Muscle of leg (tissue), 11 donors: Measurements from ENCODE around the gene SCRN3. TPM values are rescaled to one million over a fixed set of nuclear protein-coding genes. Genes with fewer than 3 reads are reported as not detected.
"Not testable (repeated sequence)": the region's sequence is repeated elsewhere in the genome, so short reads cannot be mapped to it uniquely, and the experiment has no call there.

Experiments
- DNase-seq: peaks from one replicate; pipeline ENCODE4 v3.0.0; 2013
- H3K27ac ChIP-seq: one replicate; pipeline ENCODE4 v1.5.1; 2013; ENCODE audit warnings: mild to moderate bottlenecking, low read length, control low read depth
- H3K27me3 ChIP-seq: one replicate; pipeline ENCODE4 v1.6.1; 2013; ENCODE audit warnings: low read length; ENCODE audit not compliant: control insufficient read depth, insufficient read depth
- H3K36me3 ChIP-seq: one replicate; pipeline ENCODE4 v1.6.1; 2013; ENCODE audit warnings: low read length; ENCODE audit not compliant: control insufficient read depth, insufficient read depth
- H3K4me1 ChIP-seq: one replicate; pipeline ENCODE4 v1.6.1; 2013; ENCODE audit warnings: low read length; ENCODE audit not compliant: control insufficient read depth, insufficient read depth
- H3K4me3 ChIP-seq: one replicate; pipeline ENCODE4 v1.5.1; 2013; ENCODE audit warnings: low read length, control low read depth
- H3K9me3 ChIP-seq: replicated peaks from 2 replicates; pipeline ENCODE4 v1.6.1; 2013; ENCODE audit warnings: low read depth, low read length; ENCODE audit not compliant: control insufficient read depth
- WGBS: methylation state at CpG from one replicate; pipeline ENCODE4 v1.1.5; 2013; ENCODE audit warnings: missing lambda C conversion rate; ENCODE audit not compliant: insufficient coverage; 5-methylcytosine and 5-hydroxymethylcytosine counted together
- polyA plus RNA-seq, 8 donors: library from polyadenylated mRNA; unstranded; fragments of 120-200 nt; gene quantifications; one replicate each; pipeline versions ENCODE4 v1.2.1 to v1.2.3, GENCODE V29; 2013; ENCODE audit warnings: inconsistent platforms in 1 of 8, low replicate concordance in 1 of 8; ENCODE audit not compliant: insufficient read length in 8 of 8, insufficient read depth in 1 of 8
- total RNA-seq: library from RNA; stranded (reverse); fragments of 120-200 nt; gene quantifications from one replicate; pipeline ENCODE4 v1.2.4, GENCODE V29; 2013

SCRN3 gene
- total and polyA plus RNA-seq, 9 donors: 19.4 to 35.0 (median 29.8) TPM

DNA sequence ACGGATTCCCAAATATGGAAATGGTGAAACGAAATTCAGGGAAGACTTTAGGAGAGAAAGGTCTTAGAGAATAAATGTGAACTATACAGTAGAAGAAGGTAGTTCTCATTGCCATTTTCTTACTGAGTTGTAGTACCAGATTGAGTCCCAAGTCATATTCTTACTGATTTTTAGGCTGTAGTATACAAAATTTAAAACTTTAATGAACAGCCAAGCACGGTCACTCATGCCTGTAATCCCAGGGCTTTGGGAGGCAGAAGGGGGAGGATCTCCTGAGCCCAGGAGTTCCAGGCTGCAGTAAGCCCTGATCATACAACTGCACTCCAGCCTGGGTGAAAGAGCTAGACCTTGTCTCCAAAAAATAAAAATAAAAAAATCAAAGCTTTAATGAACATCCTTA is 2.2 kb downstream of the SCRN3 start:
- H3K27me3 ChIP-seq: no peaks in the 10 kb centered on the region
- H3K4me3 ChIP-seq: no peak overlapping the region
- H3K9me3 ChIP-seq: no peaks in the 10 kb centered on the region
- peaks cover 4% of the 10 kb centered on the region for H3K36me3 ChIP-seq
- H3K4me1 ChIP-seq: peaks cover 7% of the 10 kb centered on the region
- no peak for DNase-seq
- no peak overlapping the region for H3K27ac ChIP-seq
- WGBS: 80% methylated on average over 1 of the region's 3 CpGs

DNA sequence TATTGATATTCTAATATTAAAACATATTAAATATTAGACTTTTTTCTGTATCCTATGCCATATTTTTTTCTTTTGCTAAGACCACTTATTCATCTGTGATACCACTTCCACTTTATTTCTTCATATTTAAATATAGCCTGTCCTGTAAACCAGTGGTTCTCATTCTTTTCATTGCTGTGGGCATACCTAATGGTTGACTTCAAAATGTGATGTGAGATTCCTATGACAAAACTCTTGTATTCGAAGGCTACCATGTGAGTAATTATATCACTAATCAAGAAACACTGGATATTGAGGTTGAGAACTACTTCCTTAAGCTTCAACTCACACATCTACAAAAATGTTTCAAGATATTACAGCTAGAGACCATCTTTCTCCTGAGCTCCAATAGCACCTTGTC is 3.6 kb downstream of the SCRN3 start:
- WGBS: no CpG with 5 or more reads among the region's 1 CpG
- Histone ChIP-seq H3K4me1 (peaks cover 7% of the 10 kb centered on the region), H3K27ac (no peak overlapping the region), H3K9me3 (peaks cover 2% of the 10 kb centered on the region), H3K36me3 (peaks cover 6% of the 10 kb centered on the region), H3K27me3 (no peaks in the 10 kb centered on the region), H3K4me3 (no peak overlapping the region)
- DNase-seq: no peak

DNA sequence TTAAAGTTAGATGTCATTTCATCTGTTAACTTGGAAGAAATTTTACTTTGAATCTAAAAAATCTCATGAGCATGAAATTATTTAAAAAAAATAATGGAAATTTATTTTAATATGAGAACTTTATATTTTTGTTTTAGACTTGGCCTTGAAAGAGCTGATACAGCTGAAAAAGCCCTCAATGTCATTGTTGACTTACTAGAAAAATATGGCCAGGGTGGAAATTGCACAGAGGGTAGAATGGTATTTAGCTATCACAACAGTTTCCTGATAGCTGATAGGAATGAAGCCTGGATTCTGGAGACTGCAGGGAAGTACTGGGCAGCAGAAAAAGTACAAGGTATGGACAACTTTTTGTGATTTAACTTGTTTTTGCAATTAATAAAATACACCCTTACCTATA is 5.3 kb downstream of the SCRN3 start:
- Histone ChIP-seq H3K27ac (no peak overlapping the region), H3K4me1 (peaks cover 7% of the 10 kb centered on the region), H3K27me3 (no peaks in the 10 kb centered on the region), H3K36me3 (peaks cover 7% of the 10 kb centered on the region), H3K9me3 (peaks cover 2% of the 10 kb centered on the region), H3K4me3 (no peak overlapping the region)
- DNase-seq: no peak

DNA sequence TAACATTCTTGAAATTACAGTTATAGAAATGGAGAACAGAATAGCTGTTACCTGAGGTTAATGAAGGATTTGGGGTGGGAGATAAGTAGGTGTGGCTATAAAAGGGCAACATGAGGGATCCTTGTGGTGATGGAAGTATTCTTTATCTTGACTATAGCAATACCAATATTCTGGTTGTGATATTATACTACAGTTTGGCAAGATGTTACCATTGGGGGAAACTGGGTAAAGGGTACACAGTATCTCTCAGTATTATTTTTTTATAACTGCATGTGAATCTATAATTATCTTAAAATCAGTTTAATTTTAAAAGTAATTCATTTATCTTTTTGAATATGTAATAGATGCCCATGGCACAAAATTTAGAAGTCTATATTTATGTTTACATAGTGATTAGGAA is 8.1 kb downstream of the SCRN3 start:
- no peak overlapping the region for H3K27ac ChIP-seq
- no peak for DNase-seq
- H3K4me1 ChIP-seq: no peaks in the 10 kb centered on the region
- H3K27me3 ChIP-seq: no peaks in the 10 kb centered on the region
- no peak overlapping the region for H3K4me3 ChIP-seq
- peaks cover 7% of the 10 kb centered on the region for H3K36me3 ChIP-seq
- H3K9me3 ChIP-seq: peaks cover 2% of the 10 kb centered on the region

DNA sequence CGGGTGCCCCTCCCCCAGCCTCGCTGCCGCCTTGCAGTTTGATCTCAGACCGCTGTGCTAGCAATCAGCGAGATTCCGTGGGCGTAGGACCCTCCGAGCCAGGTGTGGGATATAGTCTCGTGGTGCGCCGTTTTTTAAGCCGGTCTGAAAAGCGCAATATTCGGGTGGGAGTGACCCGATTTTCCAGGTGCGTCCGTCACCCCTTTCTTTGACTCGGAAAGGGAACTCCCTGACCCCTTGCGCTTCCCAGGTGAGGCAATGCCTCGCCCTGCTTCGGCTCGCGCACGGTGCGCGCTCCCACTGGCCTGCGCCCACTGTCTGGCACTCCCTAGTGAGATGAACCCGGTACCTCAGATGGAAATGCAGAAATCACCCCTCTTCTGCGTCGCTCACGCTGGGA is 14.5 kb downstream of the SCRN3 start:
- not testable (repeated sequence) for H3K9me3 ChIP-seq, H3K27me3 ChIP-seq, H3K4me1 ChIP-seq, H3K36me3 ChIP-seq, DNase-seq, H3K27ac ChIP-seq
- no CpG with 5 or more reads among the region's 31 CpGs for WGBS
- H3K4me3 ChIP-seq: peak overlapping the region; percentile 17

DNA sequence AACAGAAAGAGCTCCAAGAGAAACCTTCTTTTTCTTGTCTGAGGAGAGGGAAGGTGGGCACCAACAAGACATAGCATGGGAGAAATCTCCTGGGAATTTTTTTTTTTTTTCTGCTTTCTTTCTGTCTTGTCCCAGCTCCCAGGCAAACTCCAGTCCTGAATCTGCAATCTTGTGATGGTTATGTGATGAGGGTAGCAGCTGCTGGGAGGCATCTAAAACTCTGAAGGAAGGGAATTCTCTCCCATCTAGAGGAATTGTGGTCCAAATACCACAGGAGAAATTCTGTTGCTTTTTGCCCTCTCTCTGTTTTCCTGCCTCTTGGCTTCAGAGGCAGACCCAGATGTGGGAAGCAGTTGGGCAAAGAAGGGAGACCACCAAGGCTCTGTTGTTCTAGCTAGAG is 16.7 kb downstream of the SCRN3 start:
- H3K4me1 ChIP-seq: no peaks in the 10 kb centered on the region
- no peaks in the 10 kb centered on the region for H3K9me3 ChIP-seq
- H3K4me3 ChIP-seq: no peak overlapping the region
- no peaks in the 10 kb centered on the region for H3K27me3 ChIP-seq
- H3K27ac ChIP-seq: no peak overlapping the region
- H3K36me3 ChIP-seq: peaks cover 9% of the 10 kb centered on the region
- DNase-seq: no peak

DNA sequence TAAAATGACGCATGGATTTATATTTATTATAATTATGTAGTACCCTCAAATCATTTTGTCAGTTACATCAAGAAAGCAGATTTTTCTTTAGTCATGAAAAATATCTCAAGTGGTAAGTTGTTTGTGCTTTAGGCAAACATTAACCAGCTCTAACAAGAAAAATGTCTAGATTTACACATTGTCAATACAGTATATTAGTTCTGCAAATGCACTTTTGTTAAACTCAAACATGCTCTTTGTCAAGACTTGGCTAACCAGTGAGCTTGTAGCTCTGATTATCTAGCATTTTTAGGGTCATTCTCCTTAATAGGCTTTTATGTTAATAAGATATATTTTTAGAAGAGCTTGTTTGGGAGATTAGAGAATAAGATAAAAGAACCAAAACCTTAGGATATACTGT is 32.7 kb downstream of the SCRN3 start:
- Histone ChIP-seq H3K9me3 (no peaks in the 10 kb centered on the region), H3K4me1 (no peaks in the 10 kb centered on the region), H3K4me3 (no peak overlapping the region), H3K36me3 (peaks cover 2% of the 10 kb centered on the region), H3K27ac (no peak overlapping the region), H3K27me3 (no peaks in the 10 kb centered on the region)
- no CpG with 5 or more reads among the region's 1 CpG for WGBS
- DNase-seq: no peak

DNA sequence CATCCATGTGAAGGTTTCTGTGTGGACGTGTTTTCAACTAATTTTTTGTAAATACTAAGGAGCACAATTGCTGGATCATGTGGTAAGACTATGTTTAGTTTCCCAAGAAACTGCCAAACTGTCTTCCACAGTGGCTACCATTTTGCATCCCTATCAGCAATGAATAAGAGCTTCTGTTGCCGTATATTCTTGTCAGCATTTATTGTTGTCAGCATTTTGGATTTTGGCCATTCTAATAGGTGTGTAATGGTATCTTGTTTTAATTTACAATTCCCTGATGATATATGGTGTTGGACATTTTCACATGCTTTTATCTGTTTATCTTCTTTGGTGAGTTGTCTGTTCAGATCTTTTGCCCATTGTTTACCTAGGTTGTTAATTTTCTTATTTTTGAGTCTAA is 34.5 kb downstream of the SCRN3 start:
- DNase-seq: no peak

DNA sequence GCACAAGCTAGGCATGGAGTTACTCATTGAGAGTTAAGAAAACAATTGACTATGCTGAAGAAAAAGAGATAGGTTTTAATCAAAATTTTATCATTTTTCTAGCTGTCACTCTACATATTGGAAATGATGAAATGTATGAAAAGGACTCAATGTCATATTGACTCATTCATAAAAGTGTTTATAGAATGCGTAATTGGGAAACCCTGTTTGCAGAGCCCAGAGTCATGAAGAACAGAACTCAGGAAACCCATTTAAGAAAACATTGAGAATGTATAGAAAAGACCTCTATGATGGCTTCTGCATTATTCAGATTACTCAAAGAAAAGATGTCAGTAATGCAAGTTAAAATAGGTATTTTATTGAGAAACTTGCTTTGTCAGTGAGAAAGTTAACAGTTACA is 36.4 kb downstream of the SCRN3 start:
- no CpG with 5 or more reads among the region's 1 CpG for WGBS
- no peak for DNase-seq
- H3K9me3 ChIP-seq: no peaks in the 10 kb centered on the region
- peaks cover 5% of the 10 kb centered on the region for H3K36me3 ChIP-seq
- no peak overlapping the region for H3K27ac ChIP-seq
- no peaks in the 10 kb centered on the region for H3K27me3 ChIP-seq
- no peak overlapping the region for H3K4me3 ChIP-seq
- no peaks in the 10 kb centered on the region for H3K4me1 ChIP-seq

More for the DNA sequence above, 34.5 kb downstream of the SCRN3 start:
- H3K4me1 ChIP-seq: no peaks in the 10 kb centered on the region
- peaks cover 2% of the 10 kb centered on the region for H3K36me3 ChIP-seq
- whole genome bisulfite sequencing: no CpG with 5 or more reads among the region's 2 CpGs
- H3K27me3 ChIP-seq: no peaks in the 10 kb centered on the region
- H3K27ac ChIP-seq: no peak overlapping the region
- no peak overlapping the region for H3K4me3 ChIP-seq
- no peaks in the 10 kb centered on the region for H3K9me3 ChIP-seq

DNA sequence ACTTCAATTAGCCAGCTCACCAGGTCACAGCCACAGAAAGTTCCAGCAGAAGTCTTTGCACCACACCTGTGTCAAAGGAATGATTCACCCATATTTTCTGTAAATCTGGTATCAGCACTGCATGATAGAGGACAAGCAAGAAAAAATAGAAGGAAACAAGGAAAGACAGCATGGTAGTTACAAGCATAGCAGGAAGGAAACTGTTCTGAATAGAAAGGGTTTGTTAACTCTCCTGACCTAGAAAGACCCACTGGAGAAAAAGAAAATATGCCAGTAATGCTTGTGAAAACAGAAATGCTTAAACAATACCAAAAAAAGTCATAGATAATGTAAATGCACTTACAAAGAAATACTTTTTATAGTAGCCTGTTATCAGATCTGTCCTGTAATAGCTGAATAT is 40.8 kb downstream of the SCRN3 start:
- Histone ChIP-seq H3K4me3 (no peak overlapping the region), H3K36me3 (peaks cover 3% of the 10 kb centered on the region), H3K27me3 (no peaks in the 10 kb centered on the region), H3K4me1 (no peaks in the 10 kb centered on the region), H3K27ac (no peak overlapping the region), H3K9me3 (no peaks in the 10 kb centered on the region)
- DNase-seq: no peak

DNA sequence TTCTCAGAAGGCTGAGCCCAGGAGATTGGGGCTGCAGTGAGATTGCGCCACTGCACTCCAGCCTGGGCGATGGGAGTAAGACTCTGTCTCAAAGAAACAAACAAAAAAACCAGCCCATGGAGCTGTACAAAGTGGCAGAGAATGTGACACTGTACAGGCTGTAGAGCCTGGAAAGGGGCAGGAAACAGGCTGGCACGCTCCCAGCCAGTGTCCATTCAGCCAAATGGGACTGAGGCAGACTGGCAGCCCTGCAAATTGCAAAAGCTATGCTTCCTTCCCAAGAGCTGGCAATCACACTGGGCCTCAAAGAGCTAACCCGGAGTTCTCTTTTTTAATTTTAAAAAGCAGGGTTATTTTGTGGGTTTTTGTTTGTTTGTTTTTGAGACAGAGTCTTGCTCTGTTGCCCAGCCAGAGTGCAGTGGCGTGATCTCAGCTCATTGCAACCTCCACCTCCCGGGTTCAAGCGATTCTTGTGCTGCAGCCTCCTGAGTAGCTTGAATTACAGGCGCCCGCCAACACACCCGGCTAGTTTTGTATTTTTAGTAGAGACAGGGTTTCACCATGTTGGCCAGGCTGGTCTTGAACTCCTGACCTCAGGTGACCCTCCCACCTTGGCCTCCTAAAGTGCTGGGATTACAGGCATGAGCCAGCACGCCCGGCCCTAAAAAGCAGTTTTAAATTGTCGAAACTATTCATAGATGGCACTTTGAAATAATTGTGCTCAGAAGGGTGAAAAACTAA is 42.8 kb downstream of the SCRN3 start:
- no peaks in the 10 kb centered on the region for H3K9me3 ChIP-seq
- no peak overlapping the region for H3K4me3 ChIP-seq
- peak; percentile 39 for DNase-seq
- 78% methylated on average over 4 of the region's 13 CpGs for WGBS
- H3K4me1 ChIP-seq: peaks cover 2% of the 10 kb centered on the region
- no peaks in the 10 kb centered on the region for H3K27me3 ChIP-seq
- H3K36me3 ChIP-seq: peaks cover 3% of the 10 kb centered on the region
- H3K27ac ChIP-seq: no peak overlapping the region
